Stimulated activated CD8-positive, alpha-beta memory T cell treated with anti-CD3 and anti-CD28 coated beads, Interleukin-7, amount 100 ng/mL, for 1 hour (primary cell): ENCODE data around the gene ARRDC2.
"Not testable (repeated sequence)": the region's sequence is repeated elsewhere in the genome, so short reads cannot be mapped to it uniquely, and the experiment has no call there.

Experiments used
- DNase-seq, 2 donors: peaks; one replicate each; pipeline ENCODE4 v3.0.0-alpha.2; 2020; ENCODE audit warnings: low read depth in 2 of 2

Gene ARRDC2

DNA sequence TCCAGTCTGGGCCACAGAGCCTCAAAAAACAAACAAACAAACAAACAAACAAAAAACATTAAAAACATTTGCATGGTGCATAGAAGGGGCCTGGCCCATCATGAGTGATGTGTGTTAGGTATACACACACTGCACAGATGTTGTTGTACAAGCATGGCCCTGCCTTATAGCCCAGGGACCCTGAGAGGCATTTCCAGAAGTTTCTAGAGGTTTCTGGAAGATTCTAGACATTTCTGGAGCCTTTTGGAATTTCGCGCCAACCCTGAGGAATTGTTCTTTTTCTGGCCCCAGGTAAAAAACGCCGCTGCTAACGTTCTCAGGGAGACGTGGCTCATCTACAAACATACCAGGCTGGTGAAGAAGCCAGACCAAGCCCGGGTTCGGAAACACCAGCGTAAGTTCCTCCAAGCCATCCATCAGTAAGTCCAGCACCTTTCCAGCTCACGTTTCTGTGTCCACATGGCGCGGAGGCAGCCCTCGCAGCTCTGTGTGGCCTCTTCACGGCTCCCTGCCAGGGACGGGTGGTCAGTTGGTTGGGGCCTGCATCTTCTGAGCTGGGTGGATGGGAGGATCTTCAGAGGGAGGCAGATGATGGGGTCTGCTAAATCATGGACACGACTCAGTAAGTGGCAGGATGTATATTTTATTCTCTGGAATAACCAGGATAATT is 18.4 kb upstream of the ARRDC2 start:
- DNase-seq = no peak

GRCh38 chr19:17993076-17993813 is 14.7 kb upstream of the ARRDC2 start:
- DNase-seq = no peak

- peak; percentile 73 to 81 for DNase-seq
Measured at GRCh38 chr19:17996826-17997316, 11.1 kb upstream of the ARRDC2 start.

GRCh38 chr19:17997969-17998826 is 9.8 kb upstream of the ARRDC2 start:
- no peak for DNase-seq

- DNase-seq = no peak
Measured at GRCh38 chr19:17998827-17999150, 9.2 kb upstream of the ARRDC2 start.

DNA sequence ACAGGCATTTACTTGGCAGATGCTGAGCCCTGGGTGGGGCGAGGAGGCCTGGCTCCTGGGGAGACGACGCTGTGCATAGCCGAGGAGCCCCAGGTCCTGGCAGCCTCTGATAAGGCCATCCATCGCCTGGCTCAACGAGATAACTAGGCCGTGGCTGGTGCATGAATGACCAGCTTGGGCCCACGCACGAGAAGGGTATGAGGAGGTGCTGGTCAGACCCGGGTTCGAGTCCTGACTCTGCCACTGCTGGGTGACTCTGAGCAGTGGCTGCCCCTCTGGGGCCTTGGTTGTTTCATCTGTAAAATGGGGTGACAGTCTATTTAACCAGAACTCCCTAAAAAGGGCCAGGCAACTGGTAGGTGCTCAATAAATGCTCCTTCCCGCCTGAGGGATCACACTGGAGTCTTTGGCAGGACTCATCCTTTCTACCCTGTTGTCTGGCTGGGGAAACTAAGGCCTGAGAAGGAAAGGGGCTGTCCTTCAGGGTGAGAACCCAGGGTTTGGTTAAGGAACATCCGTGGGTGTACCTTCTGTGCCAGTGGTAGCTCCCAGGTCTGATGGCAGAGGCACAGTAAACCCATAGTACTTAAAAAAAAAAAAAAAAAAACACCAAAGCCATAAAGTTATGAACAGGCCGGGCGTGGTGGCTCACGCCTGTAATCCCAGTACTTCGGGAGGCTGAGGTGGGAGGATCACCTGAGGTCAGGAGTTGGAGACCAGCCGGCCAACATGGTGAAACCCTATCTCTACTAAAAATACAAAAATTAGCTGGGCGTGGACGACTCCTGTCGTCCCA is 8.1 kb upstream of the ARRDC2 start:
- DNase-seq = no peak

- DNase-seq = no peak
Measured at GRCh38 chr19:18000480-18000914, 7.5 kb upstream of the ARRDC2 start.

GRCh38 chr19:18000915-18001776 is 6.8 kb upstream of the ARRDC2 start:
- DNase-seq = peak; percentile 76 to 88

DNA sequence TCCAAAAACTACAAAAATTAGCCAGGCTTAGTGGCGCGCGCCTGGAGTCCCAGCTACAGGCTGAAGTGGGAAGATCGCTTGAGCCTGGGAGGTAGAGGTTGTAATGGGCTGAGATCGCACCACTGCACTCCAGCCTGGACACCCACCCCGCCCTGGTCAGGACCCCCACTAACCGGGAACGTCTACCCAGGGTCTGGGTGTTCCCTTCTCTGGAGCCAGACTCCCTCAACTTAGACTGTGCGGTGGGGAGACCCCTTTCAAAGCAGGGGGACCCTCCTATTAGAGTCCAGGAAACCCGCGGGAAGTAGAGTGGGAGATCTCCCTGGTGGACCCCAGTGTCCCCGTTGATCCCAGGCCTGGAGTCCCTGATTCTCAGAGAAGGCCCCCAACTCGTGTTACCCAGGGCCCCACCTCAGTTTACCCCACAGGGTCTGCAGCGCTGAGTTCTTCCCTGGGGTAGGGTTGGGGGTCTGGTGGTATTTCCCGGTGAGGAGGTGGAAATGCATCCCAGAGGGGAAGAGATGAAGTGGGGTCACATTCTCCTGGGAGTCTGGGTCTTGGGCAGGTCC is 6.1 kb upstream of the ARRDC2 start:
- no peak for DNase-seq

GRCh38 chr19:18002347-18002850 is 5.6 kb upstream of the ARRDC2 start:
- no peak for DNase-seq

DNA sequence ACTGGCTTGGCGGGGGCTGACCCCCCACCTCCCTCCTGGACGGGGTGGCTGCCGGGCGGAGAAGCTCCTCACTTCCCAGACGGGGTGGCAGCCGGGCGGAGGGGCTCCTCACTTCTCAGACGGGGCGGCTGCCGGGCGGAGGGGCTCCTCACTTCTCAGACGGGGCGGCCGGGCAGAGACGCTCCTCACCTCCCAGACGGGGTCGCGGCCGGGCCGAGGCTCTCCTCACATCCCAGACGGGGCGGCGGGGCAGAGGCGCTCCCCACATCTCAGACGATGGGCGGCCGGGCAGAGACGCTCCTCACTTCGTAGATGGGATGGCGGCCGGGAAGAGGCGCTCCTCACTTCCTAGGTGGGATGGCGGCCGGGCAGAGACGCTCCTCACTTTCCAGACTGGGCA is 2.2 kb upstream of the ARRDC2 start:
- DNase-seq = not testable (repeated sequence)

DNA sequence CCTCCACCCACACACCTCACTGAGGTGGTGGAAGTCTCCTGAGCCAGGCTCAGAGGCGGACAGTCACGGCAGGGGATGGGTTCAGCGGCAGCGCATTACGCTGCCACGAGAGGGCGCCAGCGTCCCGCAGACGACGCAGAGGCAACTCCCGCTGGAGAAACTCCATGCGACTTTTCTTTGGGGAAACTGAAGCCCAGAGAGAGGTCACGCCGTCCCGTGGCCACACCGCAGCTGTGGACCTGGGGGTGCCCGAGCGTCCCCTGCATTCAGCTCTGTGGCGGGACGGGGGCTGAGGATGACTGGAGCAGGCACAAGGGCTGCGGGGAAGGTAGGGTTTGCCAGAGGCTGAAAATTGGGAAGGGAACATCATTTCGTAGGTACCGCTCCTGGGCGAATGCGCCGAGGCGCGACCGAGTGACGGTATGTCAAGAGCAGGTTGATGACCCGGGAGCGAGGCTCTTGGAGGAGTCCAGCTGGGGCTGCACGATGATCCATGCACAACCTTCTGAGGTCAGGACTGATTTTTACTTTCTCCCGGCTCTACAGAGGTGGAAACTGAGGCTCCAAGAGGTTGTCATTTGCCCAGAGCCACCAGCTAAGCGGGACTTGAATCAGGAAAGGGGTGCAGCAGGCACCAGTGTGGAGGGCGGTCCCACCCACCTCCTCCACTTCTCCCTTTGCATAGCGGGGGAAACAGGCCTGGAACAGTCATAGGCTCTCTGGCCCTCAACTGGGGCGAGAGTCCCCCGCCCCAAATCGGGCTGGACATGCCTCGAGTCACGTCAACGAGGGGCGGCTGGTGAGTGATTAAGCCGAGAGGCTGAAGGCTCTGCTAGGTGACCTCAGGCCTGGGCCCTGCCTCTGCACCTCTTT is 690 bp upstream of the ARRDC2 start:
- peak; percentile 63 to 70 for DNase-seq

GRCh38 chr19:18008814-18009213 is 844 bp downstream of the ARRDC2 start:
- no peak for DNase-seq

DNA sequence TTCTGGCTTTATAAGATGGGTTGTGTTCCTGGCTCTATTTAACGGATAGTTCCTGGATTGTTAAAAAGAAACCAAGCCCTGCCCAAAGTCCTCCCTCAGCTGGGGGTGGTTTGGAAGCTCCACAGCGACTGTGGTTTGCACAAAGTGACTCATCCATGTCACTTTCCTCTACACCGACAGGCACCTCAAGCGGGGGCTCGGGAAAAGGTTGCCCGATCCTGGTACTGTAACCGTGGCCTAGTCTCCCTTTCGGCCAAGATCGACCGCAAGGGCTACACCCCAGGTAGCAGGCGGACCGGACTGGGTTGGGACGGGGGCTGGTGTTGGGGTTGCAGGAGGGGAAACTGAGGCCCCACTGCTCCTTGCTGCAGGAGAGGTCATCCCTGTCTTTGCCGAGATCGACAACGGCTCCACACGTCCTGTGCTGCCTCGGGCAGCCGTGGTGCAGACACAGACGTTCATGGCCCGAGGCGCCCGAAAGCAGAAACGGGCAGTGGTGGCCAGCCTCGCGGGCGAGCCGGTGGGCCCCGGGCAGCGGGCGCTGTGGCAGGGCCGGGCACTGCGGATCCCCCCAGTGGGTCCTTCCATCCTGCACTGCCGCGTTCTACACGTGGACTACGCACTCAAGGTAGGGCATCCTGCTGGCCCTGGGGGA is 1.6 kb downstream of the ARRDC2 start:
- no peak for DNase-seq

DNA sequence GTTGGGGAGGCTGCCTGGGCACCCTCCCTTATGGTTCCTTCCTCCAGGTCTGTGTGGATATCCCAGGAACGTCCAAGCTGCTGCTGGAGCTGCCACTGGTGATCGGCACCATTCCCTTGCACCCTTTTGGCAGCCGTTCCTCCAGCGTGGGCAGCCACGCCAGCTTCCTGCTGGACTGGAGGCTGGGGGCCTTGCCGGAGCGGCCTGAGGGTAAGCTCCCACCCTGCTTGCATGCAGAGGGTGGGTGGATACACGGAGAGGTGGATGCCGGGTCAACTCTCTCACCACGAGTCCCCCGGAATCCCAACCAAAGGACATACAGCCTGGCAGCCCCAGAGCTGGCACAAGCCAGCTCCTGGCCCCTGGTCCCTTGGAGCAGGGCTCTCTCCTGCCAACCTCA is 2.2 kb downstream of the ARRDC2 start:
- no peak for DNase-seq

DNA sequence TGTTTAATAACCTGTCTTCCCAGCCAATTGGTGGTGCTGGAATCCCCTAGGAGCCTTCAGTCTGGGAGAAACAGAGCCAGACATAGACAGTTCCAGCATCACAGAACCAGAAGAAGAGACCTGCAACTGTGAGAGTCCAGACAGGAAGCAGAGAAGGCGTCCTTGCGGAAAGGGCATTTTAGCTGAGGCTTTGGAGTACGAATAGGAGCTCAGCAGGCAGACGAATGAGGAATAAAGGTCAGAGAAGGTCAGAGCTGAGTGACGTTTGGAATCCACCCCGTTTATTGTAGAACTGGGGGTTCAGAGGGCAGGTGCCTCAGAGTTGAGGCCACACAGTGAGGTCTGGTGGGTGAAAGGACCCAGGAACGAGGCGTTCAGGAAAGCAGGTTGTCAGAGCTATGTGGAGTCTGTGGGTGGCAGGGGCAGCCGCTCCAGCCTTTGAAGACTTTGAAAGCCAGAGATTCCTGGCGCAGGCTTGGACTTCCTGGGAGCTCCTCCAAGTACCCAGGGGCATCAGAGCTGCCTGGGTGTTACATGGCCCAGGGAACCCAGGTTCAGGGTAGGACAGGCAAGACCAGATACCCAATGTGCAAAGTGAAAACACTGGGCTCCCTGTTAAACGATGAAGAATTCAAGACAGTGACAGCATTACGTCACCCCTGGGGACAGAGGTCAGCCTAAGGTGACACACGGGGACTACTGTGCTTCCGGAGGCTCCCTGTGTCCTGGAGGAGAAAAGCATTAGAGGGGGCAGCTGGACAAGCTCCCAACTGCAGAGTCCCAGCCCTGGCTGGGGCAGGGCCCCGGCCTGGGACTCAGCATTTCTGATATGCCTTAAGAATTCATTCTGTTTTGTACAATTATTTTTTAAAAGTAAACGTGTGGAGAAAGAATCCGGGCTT is 5.5 kb downstream of the ARRDC2 start:
- no peak for DNase-seq

DNA sequence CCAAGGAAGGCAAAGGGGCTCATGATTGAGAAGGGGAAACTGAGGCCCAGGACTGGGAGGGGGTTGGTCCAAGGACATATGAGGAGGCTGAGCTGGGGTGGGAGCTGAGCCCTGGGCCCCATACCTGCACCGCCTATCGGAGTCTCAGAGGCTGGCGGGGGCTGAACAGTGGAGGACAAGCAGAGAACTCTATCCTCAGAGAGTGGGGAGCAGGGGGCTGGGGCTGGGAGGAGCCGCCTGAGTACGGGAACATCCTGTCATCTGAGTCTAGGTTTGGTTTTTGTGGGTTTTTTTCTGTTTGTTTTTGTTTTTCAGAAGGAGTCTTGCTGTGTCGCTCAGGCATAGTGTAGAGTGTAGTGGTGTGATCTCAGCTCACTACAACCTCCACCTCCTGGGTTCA is 6.2 kb downstream of the ARRDC2 start:
- DNase-seq = no peak
